GM19351 (cell line): ENCODE data around the gene DNAJC5.

Experiments
- ATAC-seq: cut with Tn5 transposase; IDR thresholded peaks from one replicate; pipeline ENCODE4 v1.9.1; 2021; ENCODE audit warnings: mild to moderate bottlenecking, moderate library complexity; ENCODE audit not compliant: unreplicated experiment

Gene DNAJC5

GRCh38 chr20:63978319-63979228 lies 83.6 kb downstream of the DNAJC5 start:
- ATAC-seq, result peak; percentile 31

DNA sequence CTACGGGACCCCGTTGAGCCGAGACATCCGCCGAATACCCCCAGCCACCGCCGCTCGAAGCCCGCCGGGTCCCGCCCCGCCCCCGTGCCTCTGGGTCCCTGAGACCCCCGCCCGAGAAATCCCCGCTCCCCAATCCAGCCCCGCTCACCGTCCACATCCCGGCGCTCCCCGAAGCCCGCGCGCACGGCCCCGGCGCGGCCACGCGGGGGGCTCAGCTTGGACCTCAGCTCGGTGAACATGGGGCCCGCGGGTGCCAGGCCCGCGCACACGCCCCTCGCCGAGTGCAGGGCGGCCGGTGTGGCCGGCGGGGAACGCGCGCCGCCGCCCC lies 84.3 kb downstream of the DNAJC5 start:
- ATAC-seq, result no peak

DNA sequence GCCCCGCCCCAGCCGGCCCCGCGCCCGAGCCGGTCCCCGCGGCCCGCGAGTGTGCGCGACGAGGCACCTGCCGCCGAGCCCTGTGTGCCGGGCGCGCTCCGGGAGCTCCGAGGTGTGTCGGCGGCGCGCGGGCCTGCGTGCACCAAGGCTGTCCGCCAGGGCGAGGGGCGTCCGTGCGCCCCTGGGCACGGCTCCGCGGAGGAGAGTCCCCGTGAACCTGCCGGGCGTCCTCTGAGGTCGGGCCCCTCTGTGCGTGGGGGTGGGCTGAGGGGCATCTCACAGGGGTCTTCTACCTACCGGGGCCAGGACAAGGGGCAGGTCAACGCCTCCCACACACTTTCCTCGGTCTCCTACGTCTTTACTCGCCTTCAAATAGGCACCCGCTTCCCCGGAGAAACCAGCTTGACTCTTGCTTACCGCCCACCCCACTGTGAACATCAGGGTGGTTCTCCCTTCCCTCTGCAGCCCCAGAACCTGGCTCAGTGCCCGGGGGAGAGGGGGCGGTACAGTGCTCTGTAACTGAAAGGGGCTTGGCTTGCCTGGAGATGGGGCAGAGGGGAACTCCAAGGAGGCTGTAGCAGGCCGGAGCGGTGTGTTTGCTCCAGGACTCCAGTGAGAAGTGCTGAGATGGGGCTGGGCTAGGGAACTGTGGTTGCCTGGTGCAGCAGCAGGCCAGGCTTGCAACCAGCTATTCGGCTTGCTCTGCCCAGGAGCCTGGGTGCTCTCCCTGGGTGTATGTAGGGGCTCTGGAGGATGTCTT lies 84.8 kb downstream of the DNAJC5 start, which contains the start of gene SAMD10:
TSS of gene SAMD10 (minus strand) at position 86 of the 760 bp plus-strand sequence. CDS start 175 bp downstream, outside the sequence.
- ATAC-seq, result peak; percentile 40

DNA sequence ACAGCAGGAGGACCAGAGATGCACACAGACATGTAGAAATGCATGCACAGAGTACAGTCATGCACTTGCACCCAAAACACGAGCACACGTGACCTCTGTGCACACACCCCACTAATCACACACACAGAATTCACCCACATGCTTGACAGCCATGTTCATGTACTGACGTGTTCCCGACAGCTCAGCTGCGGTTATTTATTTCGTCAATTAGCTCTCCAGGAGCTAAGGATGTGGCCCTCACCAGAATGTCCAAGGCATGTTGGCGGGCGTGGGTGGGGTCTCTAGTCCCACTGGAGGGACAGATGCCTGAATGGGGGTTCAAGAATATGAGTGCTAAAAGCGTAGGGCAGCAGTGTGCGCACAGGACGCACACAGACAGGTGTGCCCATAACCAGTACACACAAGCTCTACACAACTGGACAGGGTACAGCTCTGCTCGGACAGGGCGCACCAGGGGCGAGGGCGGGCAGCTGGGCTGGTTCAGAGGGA lies 85.4 kb downstream of the DNAJC5 start:
- ATAC-seq, result peak; percentile 5

- ATAC-seq, result peak; percentile 54
Observed at GRCh38 chr20:63980806-63981728, 86.1 kb downstream of the DNAJC5 start, which contains the start of gene PRPF6. Gene PRPF6, plus strand, starts transcription at chr20:63981132. Its CDS starts 114 bp downstream, at chr20:63981246.

DNA sequence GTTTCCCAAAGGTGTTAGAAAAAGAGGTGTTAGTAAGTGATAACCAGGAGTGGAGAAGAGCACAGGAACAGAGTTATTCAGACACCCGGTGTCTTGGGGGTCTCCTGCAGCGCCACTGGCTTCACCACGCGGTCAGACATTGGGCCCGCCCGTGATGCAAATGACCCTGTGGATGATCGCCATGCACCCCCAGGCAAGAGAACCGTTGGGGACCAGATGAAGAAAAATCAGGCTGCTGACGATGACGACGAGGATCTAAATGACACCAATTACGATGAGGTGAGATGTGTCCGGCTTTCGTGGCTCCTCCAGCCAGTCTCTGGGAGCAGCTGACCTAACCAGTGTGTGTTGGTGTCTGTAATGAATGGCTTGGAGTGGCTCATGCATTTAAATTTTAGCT lies 88.0 kb downstream of the DNAJC5 start:
- ATAC-seq, result no peak
